SU-DHL-6 (cell line): Measurements from ENCODE around the gene OSBP.

Experiments
- CTCF ChIP-seq: fragments of 200-600 bp; sonication (generic); IDR thresholded peaks from one replicate; pipeline ENCODE4 v1.5.1; 2017; ENCODE audit warnings: antibody characterized with exemption, mild to moderate bottlenecking, low read length, moderate library complexity; ENCODE audit not compliant: insufficient read depth, poor library complexity, severe bottlenecking
- EZH2phosphoT487 ChIP-seq: fragments of 200-600 bp; sonication (generic), shearing (Covaris generic); conservative IDR thresholded peaks from 2 replicates; pipeline ENCODE4 v1.6.1; 2018; ENCODE audit warnings: mild to moderate bottlenecking, antibody characterized with exemption, low read length, moderate library complexity, mixed read lengths

- TF ChIP-seq CTCF (no peak), EZH2phosphoT487 (no peak)
These were observed 14.4 kb upstream of the OSBP start for GRCh38 chr11:59629996-59630395.
